Measurements from ENCODE around the gene ZDHHC11B.
"Not testable (repeated sequence)": the region's sequence is repeated elsewhere in the genome, so short reads cannot be mapped to it uniquely, and the experiment has no call there.

The ZDHHC11B gene

GRCh38 chr5:717143-717542 lies 67.4 kb downstream of the ZDHHC11B start:
- Histone ChIP-seq H3K4me3 (replicated peaks; ENCODE audit: insufficient read depth, low read length) (no peak overlapping the region), H3K27me3 (ENCODE audit: insufficient read depth, poor library complexity, severe bottlenecking) (no peaks in the 10 kb centered on the region), H3K27ac (replicated peaks) (no peak overlapping the region)
- no peak for TF ChIP-seq SPI1 (IDR thresholded peaks at IDR 0.05; ENCODE audit: borderline replicate concordance, low read depth)
- TF ChIP-seq REST (IDR thresholded peaks at IDR 0.05; ENCODE audit: insufficient replicate concordance, low read depth) = no peak
- no peak for TF ChIP-seq POLR2AphosphoS5 (IDR thresholded peaks at IDR 0.05; ENCODE audit: low read depth)
- TF ChIP-seq CTCF (IDR thresholded peaks at IDR 0.05; ENCODE audit: insufficient read depth, low read length) = no peak
- no peak for TF ChIP-seq GABPA (IDR thresholded peaks at IDR 0.05; ENCODE audit: low read depth)
- DNase-seq (ENCODE audit: low read depth in 1 of 2, low spot score in 1 of 2) = no peak

- H3K27ac ChIP-seq (replicated peaks); DNase-seq (ENCODE audit: low read depth in 1 of 2, low spot score in 1 of 2); H3K4me3 ChIP-seq (replicated peaks; ENCODE audit: insufficient read depth, low read length); H3K27me3 ChIP-seq (ENCODE audit: insufficient read depth, poor library complexity, severe bottlenecking): not testable (repeated sequence)
These were observed 67.8 kb downstream of the ZDHHC11B start for GRCh38 chr5:716740-717139.

DNA sequence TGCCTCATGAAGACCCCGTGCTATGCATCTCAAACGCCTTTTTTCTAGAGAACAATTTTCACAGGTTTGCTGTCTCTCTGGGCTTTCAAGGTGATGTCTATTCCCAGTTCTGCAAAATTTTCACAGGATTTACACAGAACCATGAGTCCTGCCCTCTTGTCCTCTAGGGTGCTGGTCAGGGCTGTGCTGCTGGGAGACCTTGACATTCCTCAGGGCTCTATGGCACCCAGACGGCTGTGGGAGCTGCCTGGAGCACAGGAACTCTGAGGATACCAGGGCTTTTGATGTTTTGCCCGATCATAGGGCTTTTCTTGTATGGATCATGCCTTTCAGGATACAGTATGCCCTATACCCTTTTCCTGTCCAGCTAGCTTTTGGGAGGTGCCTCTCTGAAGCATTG lies 68.9 kb downstream of the ZDHHC11B start:
- not testable (repeated sequence) for H3K27me3 ChIP-seq (ENCODE audit: insufficient read depth, poor library complexity, severe bottlenecking); DNase-seq (ENCODE audit: low read depth in 1 of 2, low spot score in 1 of 2); H3K27ac ChIP-seq (replicated peaks); H3K4me3 ChIP-seq (replicated peaks; ENCODE audit: insufficient read depth, low read length)

- H3K4me3 ChIP-seq (replicated peaks; ENCODE audit: insufficient read depth, low read length); DNase-seq (ENCODE audit: low read depth in 1 of 2, low spot score in 1 of 2); H3K27ac ChIP-seq (replicated peaks); H3K27me3 ChIP-seq (ENCODE audit: insufficient read depth, poor library complexity, severe bottlenecking): not testable (repeated sequence)
These were observed 70.1 kb downstream of the ZDHHC11B start for GRCh38 chr5:714215-715118.

DNA sequence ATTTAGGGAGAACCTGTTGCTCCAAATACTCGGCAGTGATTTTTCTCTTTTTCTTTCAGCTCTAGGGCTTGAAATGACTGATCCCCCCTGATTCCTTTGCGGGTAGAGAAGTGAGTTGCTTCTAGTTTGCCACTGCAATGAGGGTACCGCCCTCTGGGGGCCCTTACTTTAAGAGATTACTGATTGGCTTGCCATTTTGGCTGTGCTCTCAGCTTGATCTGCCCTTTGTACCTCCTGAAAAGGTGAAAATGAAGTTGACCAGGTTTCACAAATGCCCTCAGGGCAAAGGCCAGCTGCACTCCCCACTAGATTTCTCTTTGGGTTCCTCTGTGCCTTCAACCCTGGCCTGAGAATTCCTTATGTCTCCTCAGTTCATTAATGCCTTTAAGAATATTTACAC lies 70.8 kb downstream of the ZDHHC11B start:
- H3K4me3 ChIP-seq (replicated peaks; ENCODE audit: insufficient read depth, low read length); H3K27ac ChIP-seq (replicated peaks); DNase-seq (ENCODE audit: low read depth in 1 of 2, low spot score in 1 of 2); H3K27me3 ChIP-seq (ENCODE audit: insufficient read depth, poor library complexity, severe bottlenecking): not testable (repeated sequence)

- not testable (repeated sequence) for DNase-seq (ENCODE audit: low read depth in 1 of 2, low spot score in 1 of 2); H3K27me3 ChIP-seq (ENCODE audit: insufficient read depth, poor library complexity, severe bottlenecking); H3K27ac ChIP-seq (replicated peaks); H3K4me3 ChIP-seq (replicated peaks; ENCODE audit: insufficient read depth, low read length)
These were observed 75.5 kb downstream of the ZDHHC11B start for GRCh38 chr5:708848-709517.

GRCh38 chr5:708374-708773 lies 76.2 kb downstream of the ZDHHC11B start:
- not testable (repeated sequence) for H3K4me3 ChIP-seq (replicated peaks; ENCODE audit: insufficient read depth, low read length); DNase-seq (ENCODE audit: low read depth in 1 of 2, low spot score in 1 of 2); H3K27me3 ChIP-seq (ENCODE audit: insufficient read depth, poor library complexity, severe bottlenecking); H3K27ac ChIP-seq (replicated peaks)
